ENCODE results near the gene TRIM56. TPM values are rescaled to one million over a fixed set of nuclear protein-coding genes. Genes with fewer than 3 reads are reported as not detected.

The TRIM56 gene
- total and polyA plus RNA-seq, 2 of the 13 experiments (the other 11 are each of a cell fraction or from before 2014, with no cell fraction given), result 3.2 to 7.1 TPM

GRCh38 chr7:101125989-101126650 is 40.8 kb downstream of the TRIM56 start (continued):
- peak; percentile 31 for TF ChIP-seq KAT8 (CRISPR knock-in tag; IDR thresholded peaks at IDR 0.05)
- no peak for TF ChIP-seq ZNF598 (CRISPR knock-in tag; IDR thresholded peaks at IDR 0.05; ENCODE audit: borderline replicate concordance)
- TF ChIP-seq ZNF747 (CRISPR knock-in tag; IDR thresholded peaks at IDR 0.05; ENCODE audit: borderline replicate concordance), result 0 out of 2 replicates have a peak, but pooled peaks have one; percentile 31
- TF ChIP-seq GRHL1 (CRISPR knock-in tag; conservative IDR thresholded peaks at IDR 0.05), result no peak
- no peak for TF ChIP-seq PCBP2 (optimal IDR thresholded peaks at IDR 0.05; ENCODE audit: low read depth, low read length, poor library complexity, severe bottlenecking)
- TF ChIP-seq, protein P1, sequence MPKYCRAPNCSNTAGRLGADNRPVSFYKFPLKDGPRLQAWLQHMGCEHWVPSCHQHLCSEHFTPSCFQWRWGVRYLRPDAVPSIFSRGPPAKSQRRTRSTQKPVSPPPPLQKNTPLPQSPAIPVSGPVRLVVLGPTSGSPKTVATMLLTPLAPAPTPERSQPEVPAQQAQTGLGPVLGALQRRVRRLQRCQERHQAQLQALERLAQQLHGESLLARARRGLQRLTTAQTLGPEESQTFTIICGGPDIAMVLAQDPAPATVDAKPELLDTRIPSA (CRISPR knock-in tag; IDR thresholded peaks at IDR 0.05; ENCODE audit: borderline replicate concordance), result no peak
- no peak for TF ChIP-seq NCOR1 (IDR thresholded peaks at IDR 0.05; ENCODE audit: borderline replicate concordance, low read length)
- TF ChIP-seq MTA3 (CRISPR knock-in tag; IDR thresholded peaks at IDR 0.05), result no peak
- TF ChIP-seq ZNF746 (CRISPR knock-in tag; IDR thresholded peaks at IDR 0.05), result 0 out of 2 replicates have a peak, but pooled peaks have one; percentile 8
- TF ChIP-seq FOXO4 (CRISPR knock-in tag; conservative IDR thresholded peaks at IDR 0.05), result no peak
- TF ChIP-seq ZNF3 (CRISPR knock-in tag; IDR thresholded peaks at IDR 0.05), result no peak
- TF ChIP-seq ZNF24 (IDR thresholded peaks at IDR 0.05), result no peak
- no peak for TF ChIP-seq ZBTB21 (CRISPR knock-in tag; IDR thresholded peaks at IDR 0.05)
- no peak for TF ChIP-seq ZBTB33 (CRISPR knock-in tag; IDR thresholded peaks at IDR 0.05)
- no peak for TF ChIP-seq NFIB (CRISPR knock-in tag; IDR thresholded peaks at IDR 0.05; ENCODE audit: borderline replicate concordance)
- TF ChIP-seq, protein P2, sequence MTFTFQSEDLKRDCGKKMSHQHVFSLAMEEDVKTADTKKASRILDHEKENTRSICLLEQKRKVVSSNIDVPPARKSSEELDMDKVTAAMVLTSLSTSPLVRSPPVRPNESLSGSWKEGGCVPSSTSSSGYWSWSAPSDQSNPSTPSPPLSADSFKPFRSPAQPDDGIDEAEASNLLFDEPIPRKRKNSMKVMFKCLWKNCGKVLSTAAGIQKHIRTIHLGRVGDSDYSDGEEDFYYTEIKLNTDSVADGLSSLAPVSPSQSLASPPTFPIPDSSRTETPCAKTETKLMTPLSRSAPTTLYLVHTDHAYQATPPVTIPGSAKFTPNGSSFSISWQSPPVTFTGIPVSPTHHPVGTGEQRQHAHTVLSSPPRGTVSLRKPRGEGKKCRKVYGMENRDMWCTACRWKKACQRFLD (CRISPR knock-in tag; IDR thresholded peaks at IDR 0.05; ENCODE audit: borderline replicate concordance), result no peak; the same call in 1 of the 2 replicates
- TF ChIP-seq TBP (CRISPR knock-in tag; IDR thresholded peaks at IDR 0.05), result no peak
- TF ChIP-seq, protein P3, sequence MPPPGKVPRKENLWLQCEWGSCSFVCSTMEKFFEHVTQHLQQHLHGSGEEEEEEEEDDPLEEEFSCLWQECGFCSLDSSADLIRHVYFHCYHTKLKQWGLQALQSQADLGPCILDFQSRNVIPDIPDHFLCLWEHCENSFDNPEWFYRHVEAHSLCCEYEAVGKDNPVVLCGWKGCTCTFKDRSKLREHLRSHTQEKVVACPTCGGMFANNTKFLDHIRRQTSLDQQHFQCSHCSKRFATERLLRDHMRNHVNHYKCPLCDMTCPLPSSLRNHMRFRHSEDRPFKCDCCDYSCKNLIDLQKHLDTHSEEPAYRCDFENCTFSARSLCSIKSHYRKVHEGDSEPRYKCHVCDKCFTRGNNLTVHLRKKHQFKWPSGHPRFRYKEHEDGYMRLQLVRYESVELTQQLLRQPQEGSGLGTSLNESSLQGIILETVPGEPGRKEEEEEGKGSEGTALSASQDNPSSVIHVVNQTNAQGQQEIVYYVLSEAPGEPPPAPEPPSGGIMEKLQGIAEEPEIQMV (CRISPR knock-in tag; IDR thresholded peaks at IDR 0.05; ENCODE audit: low read depth), result 0 out of 2 replicates have a peak, but pooled peaks have one; percentile 9
- TF ChIP-seq ZNF180 (CRISPR knock-in tag; IDR thresholded peaks at IDR 0.05; ENCODE audit: borderline replicate concordance, low read depth), result no peak
- TF ChIP-seq ZNF891 (CRISPR knock-in tag; IDR thresholded peaks at IDR 0.05), result no peak; the same call in 1 of the 2 replicates
- TF ChIP-seq KLF13 (CRISPR knock-in tag; IDR thresholded peaks at IDR 0.05), result no peak
